Measurements from ENCODE around the gene C5orf46.
"Not testable (repeated sequence)": the region's sequence is repeated elsewhere in the genome, so short reads cannot be mapped to it uniquely, and the experiment has no call there.

The C5orf46 gene

GRCh38 chr5:147906326-147907095 lies at the start of gene C5orf46:
Gene C5orf46 (minus strand): TSS chr5:147906538. CDS start chr5:147906501, 37 bp downstream.
- Mint-ChIP-seq H3K27me3 (no peaks in the 10 kb centered on the region), H3K4me3 (no peak within 1 kb of the TSS), H3K36me3 (ENCODE audit: insufficient read depth) (no peaks in the 10 kb centered on the region), H3K4me1 (no peaks in the 10 kb centered on the region), H3K9me3 (no peaks in the 10 kb centered on the region), H3K27ac (ENCODE audit: low read depth) (no peak within 1 kb of the TSS)
- ATAC-seq (replicated peaks; ENCODE audit: extremely low read depth, poor library complexity, severe bottlenecking) = no peak
- DNase-seq (ENCODE audit: low spot score in 2 of 2) = no peak

GRCh38 chr5:147954971-147955370 lies 48.6 kb upstream of the C5orf46 start:
- no peaks in the 10 kb centered on the region for H3K9me3 Mint-ChIP-seq
- no peaks in the 10 kb centered on the region for H3K36me3 Mint-ChIP-seq (ENCODE audit: insufficient read depth)
- DNase-seq (ENCODE audit: low spot score in 2 of 2) = no peak
- H3K4me3 Mint-ChIP-seq = no peak overlapping the region
- ATAC-seq (replicated peaks; ENCODE audit: extremely low read depth, poor library complexity, severe bottlenecking) = no peak
- H3K27me3 Mint-ChIP-seq = no peaks in the 10 kb centered on the region
- H3K27ac Mint-ChIP-seq (ENCODE audit: low read depth) = no peak overlapping the region
- no peaks in the 10 kb centered on the region for H3K4me1 Mint-ChIP-seq

GRCh38 chr5:147949711-147950573 lies 43.6 kb upstream of the C5orf46 start:
- DNase-seq (ENCODE audit: low spot score in 2 of 2) (no peak), ATAC-seq (replicated peaks; ENCODE audit: extremely low read depth, poor library complexity, severe bottlenecking) (no peak)
- no peaks in the 10 kb centered on the region for H3K9me3 Mint-ChIP-seq
- H3K4me1 Mint-ChIP-seq = no peaks in the 10 kb centered on the region
- H3K27ac Mint-ChIP-seq (ENCODE audit: low read depth) = no peak overlapping the region
- H3K27me3 Mint-ChIP-seq = no peaks in the 10 kb centered on the region
- no peaks in the 10 kb centered on the region for H3K36me3 Mint-ChIP-seq (ENCODE audit: insufficient read depth)
- H3K4me3 Mint-ChIP-seq = no peak overlapping the region

- not testable (repeated sequence) for H3K9me3 Mint-ChIP-seq; H3K4me1 Mint-ChIP-seq; H3K36me3 Mint-ChIP-seq (ENCODE audit: insufficient read depth); H3K27me3 Mint-ChIP-seq; DNase-seq (ENCODE audit: low spot score in 2 of 2); ATAC-seq (replicated peaks; ENCODE audit: extremely low read depth, poor library complexity, severe bottlenecking); H3K4me3 Mint-ChIP-seq; H3K27ac Mint-ChIP-seq (ENCODE audit: low read depth)
Observed at GRCh38 chr5:147946658-147947274, 40.4 kb upstream of the C5orf46 start.

GRCh38 chr5:147939431-147940114 lies 33.2 kb upstream of the C5orf46 start:
- no peak overlapping the region for H3K4me3 Mint-ChIP-seq
- no peak overlapping the region for H3K27ac Mint-ChIP-seq (ENCODE audit: low read depth)
- DNase-seq (ENCODE audit: low spot score in 2 of 2) = no peak
- H3K9me3 Mint-ChIP-seq = no peaks in the 10 kb centered on the region
- no peaks in the 10 kb centered on the region for H3K4me1 Mint-ChIP-seq
- H3K36me3 Mint-ChIP-seq (ENCODE audit: insufficient read depth) = no peaks in the 10 kb centered on the region
- no peak for ATAC-seq (replicated peaks; ENCODE audit: extremely low read depth, poor library complexity, severe bottlenecking)
- no peaks in the 10 kb centered on the region for H3K27me3 Mint-ChIP-seq

GRCh38 chr5:147935032-147935431 lies 28.7 kb upstream of the C5orf46 start:
- no peak for DNase-seq (ENCODE audit: low spot score in 2 of 2)

GRCh38 chr5:147930769-147931168 lies 24.4 kb upstream of the C5orf46 start:
- Mint-ChIP-seq H3K9me3 (no peaks in the 10 kb centered on the region), H3K27ac (ENCODE audit: low read depth) (no peak overlapping the region), H3K4me1 (no peaks in the 10 kb centered on the region), H3K36me3 (ENCODE audit: insufficient read depth) (no peaks in the 10 kb centered on the region), H3K4me3 (no peak overlapping the region), H3K27me3 (no peaks in the 10 kb centered on the region)
- ATAC-seq (replicated peaks; ENCODE audit: extremely low read depth, poor library complexity, severe bottlenecking) = no peak
- DNase-seq (ENCODE audit: low spot score in 2 of 2) = no peak

More at GRCh38 chr5:147935032-147935431, 28.7 kb upstream of the C5orf46 start:
- Mint-ChIP-seq H3K9me3 (no peaks in the 10 kb centered on the region), H3K27ac (ENCODE audit: low read depth) (no peak overlapping the region), H3K36me3 (ENCODE audit: insufficient read depth) (no peaks in the 10 kb centered on the region), H3K4me3 (no peak overlapping the region), H3K4me1 (no peaks in the 10 kb centered on the region), H3K27me3 (no peaks in the 10 kb centered on the region)
- ATAC-seq (replicated peaks; ENCODE audit: extremely low read depth, poor library complexity, severe bottlenecking) = no peak

- no peaks in the 10 kb centered on the region for H3K9me3 Mint-ChIP-seq
- H3K4me1 Mint-ChIP-seq = no peaks in the 10 kb centered on the region
- no peak overlapping the region for H3K27ac Mint-ChIP-seq (ENCODE audit: low read depth)
- ATAC-seq (replicated peaks; ENCODE audit: extremely low read depth, poor library complexity, severe bottlenecking) (no peak), DNase-seq (ENCODE audit: low spot score in 2 of 2) (no peak)
- peaks cover 15% of the 10 kb centered on the region for H3K27me3 Mint-ChIP-seq
- H3K4me3 Mint-ChIP-seq = no peak overlapping the region
- no peaks in the 10 kb centered on the region for H3K36me3 Mint-ChIP-seq (ENCODE audit: insufficient read depth)
Observed at GRCh38 chr5:147927901-147928300, 21.6 kb upstream of the C5orf46 start.

GRCh38 chr5:147925020-147925419 lies 18.7 kb upstream of the C5orf46 start:
- no peak for DNase-seq (ENCODE audit: low spot score in 2 of 2)
- Mint-ChIP-seq H3K4me1 (no peaks in the 10 kb centered on the region), H3K9me3 (no peaks in the 10 kb centered on the region), H3K27ac (ENCODE audit: low read depth) (no peak overlapping the region), H3K36me3 (ENCODE audit: insufficient read depth) (no peaks in the 10 kb centered on the region), H3K4me3 (no peak overlapping the region), H3K27me3 (peaks cover 23% of the 10 kb centered on the region)
- ATAC-seq (replicated peaks; ENCODE audit: extremely low read depth, poor library complexity, severe bottlenecking) = no peak

- no peak for DNase-seq (ENCODE audit: low spot score in 2 of 2)
- no peak for ATAC-seq (replicated peaks; ENCODE audit: extremely low read depth, poor library complexity, severe bottlenecking)
- H3K27ac Mint-ChIP-seq (ENCODE audit: low read depth) = no peak overlapping the region
- no peaks in the 10 kb centered on the region for H3K4me1 Mint-ChIP-seq
- H3K4me3 Mint-ChIP-seq = no peak overlapping the region
- no peaks in the 10 kb centered on the region for H3K36me3 Mint-ChIP-seq (ENCODE audit: insufficient read depth)
- H3K9me3 Mint-ChIP-seq = no peaks in the 10 kb centered on the region
- peaks cover 57% of the 10 kb centered on the region for H3K27me3 Mint-ChIP-seq
Observed at GRCh38 chr5:147921136-147921535, 14.8 kb upstream of the C5orf46 start.

- H3K9me3 Mint-ChIP-seq = no peaks in the 10 kb centered on the region
- peaks cover 58% of the 10 kb centered on the region for H3K27me3 Mint-ChIP-seq
- DNase-seq (ENCODE audit: low spot score in 2 of 2) (no peak), ATAC-seq (replicated peaks; ENCODE audit: extremely low read depth, poor library complexity, severe bottlenecking) (no peak)
- no peak overlapping the region for H3K27ac Mint-ChIP-seq (ENCODE audit: low read depth)
- H3K36me3 Mint-ChIP-seq (ENCODE audit: insufficient read depth) = no peaks in the 10 kb centered on the region
- no peaks in the 10 kb centered on the region for H3K4me1 Mint-ChIP-seq
- H3K4me3 Mint-ChIP-seq = no peak overlapping the region
Observed at GRCh38 chr5:147920420-147921030, 14.2 kb upstream of the C5orf46 start.

- DNase-seq (ENCODE audit: low spot score in 2 of 2) = no peak
- H3K27ac Mint-ChIP-seq (ENCODE audit: low read depth) = no peak overlapping the region
- peaks cover 45% of the 10 kb centered on the region for H3K27me3 Mint-ChIP-seq
Observed at GRCh38 chr5:147918899-147919298, 12.6 kb upstream of the C5orf46 start.

More at GRCh38 chr5:147918899-147919298, 12.6 kb upstream of the C5orf46 start:
- no peaks in the 10 kb centered on the region for H3K9me3 Mint-ChIP-seq
- H3K36me3 Mint-ChIP-seq (ENCODE audit: insufficient read depth) = no peaks in the 10 kb centered on the region
- no peak overlapping the region for H3K4me3 Mint-ChIP-seq
- no peak for ATAC-seq (replicated peaks; ENCODE audit: extremely low read depth, poor library complexity, severe bottlenecking)
- H3K4me1 Mint-ChIP-seq = no peaks in the 10 kb centered on the region

Measured in central memory CD8-positive, alpha-beta T cell (primary cell).